HepG2 (cell line): ENCODE measurements around the gene EFCAB13. TPM values are rescaled to one million over a fixed set of nuclear protein-coding genes. Genes with fewer than 3 reads are reported as not detected.

ENCODE experiments used
- polyA plus RNA-seq, 8 experiments: library from polyadenylated mRNA; depleted of rRNA in 3 of 8; stranded (reverse) in 7 of 8; unstranded in 1 of 8; fragments of >200 nt; fragmentation: Illumina TruSeq in 4 of 8; extraction: Trizol in 4 of 8; gene quantifications; 2 replicates each; pipeline versions ENCODE4 v1.2.1 to v1.2.3, GENCODE V29; 2011 to 2016; ENCODE audit warnings: low read depth in 4 of 8, missing spikeins in 1 of 8, mixed read lengths in 1 of 8; ENCODE audit not compliant: insufficient read depth in 1 of 8
- total RNA-seq, 5 experiments: library from RNA; depleted of rRNA; stranded (reverse); fragments of >200 nt; fragmentation: Illumina TruSeq; extraction: Trizol; gene quantifications; 2 replicates each; pipeline ENCODE4 v1.2.3, GENCODE V29; 2016; ENCODE audit warnings: low read depth in 1 of 5

Gene EFCAB13
- total and polyA plus RNA-seq, 2 of the 13 experiments (the other 11 are each of a cell fraction or from before 2014, with no cell fraction given), result 0.22 to 0.71 TPM

Other genes with a start within 250 kb of the EFCAB13 start
- gene CDC27, start 134.7 kb upstream of the EFCAB13 start, total RNA-seq (2016; rRNA removed; fragmentation: Illumina TruSeq; extraction: Trizol), result 102 and 162 TPM in 2 replicates
- 55.9 and 80.7 TPM in 2 replicates for gene CDC27, start 134.7 kb upstream of the EFCAB13 start, polyA plus RNA-seq (2011; rRNA removed)
- not detected in 2 replicates for gene MYL4, start 114.6 kb upstream of the EFCAB13 start, total RNA-seq (2016; rRNA removed; fragmentation: Illumina TruSeq; extraction: Trizol)
- 0.13 TPM in 1 of 2 replicates, not detected in the other for gene MYL4, start 114.6 kb upstream of the EFCAB13 start, polyA plus RNA-seq (2011; rRNA removed)
- 0.15 and 0.31 TPM in 2 replicates for gene ITGB3, start 70.1 kb upstream of the EFCAB13 start, total RNA-seq (2016; rRNA removed; fragmentation: Illumina TruSeq; extraction: Trizol)
- gene ITGB3, start 70.1 kb upstream of the EFCAB13 start, polyA plus RNA-seq (2011; rRNA removed), result 0.09 and 0.10 TPM in 2 replicates
- 53.5 and 122 TPM in 2 replicates for gene NPEPPS, start 207.2 kb downstream of the EFCAB13 start, total RNA-seq (2016; rRNA removed; fragmentation: Illumina TruSeq; extraction: Trizol)
- gene NPEPPS, start 207.2 kb downstream of the EFCAB13 start, polyA plus RNA-seq (2011; rRNA removed), result 102 and 127 TPM in 2 replicates